Activated CD4-positive, CD25-positive, alpha-beta regulatory T cell treated with anti-CD3 and anti-CD28 coated beads, Interleukin-2, amount 50 U/mL, for 24 hours (primary cell): Measurements from ENCODE around the gene SYPL1.

Experiments
- ATAC-seq, 2 donors: fragments of 150-1000 bp; cut with Tn5 transposase; one replicate each; pipeline ENCODE4 v1.10.0; 2021; ENCODE audit warnings: mild to moderate bottlenecking in 1 of 2, moderate library complexity in 1 of 2

The SYPL1 gene

GRCh38 chr7:106064771-106065574, 47.1 kb downstream of the SYPL1 start:
- no peak for ATAC-seq

- no peak for ATAC-seq
Measured at GRCh38 chr7:106064316-106064715, 47.8 kb downstream of the SYPL1 start.

DNA sequence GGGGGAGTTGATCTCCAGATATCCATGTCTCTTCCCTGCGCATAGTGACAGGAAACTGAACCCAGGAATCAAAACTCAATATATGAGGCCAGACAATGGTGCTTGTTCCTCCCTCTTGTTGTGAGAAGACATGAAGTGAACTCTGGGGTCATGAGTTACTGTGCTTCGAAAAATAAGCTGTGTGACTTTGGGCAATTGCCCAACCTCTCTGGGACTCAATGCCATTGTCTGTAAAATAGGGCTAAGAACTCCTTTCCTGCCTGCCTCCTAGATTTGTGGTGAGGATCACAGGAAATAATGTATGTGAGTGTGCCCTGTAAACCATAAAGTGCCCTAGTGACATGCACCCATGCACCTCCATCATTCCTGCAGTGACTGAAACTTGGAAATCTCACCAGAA, 48.4 kb downstream of the SYPL1 start:
- ATAC-seq, result no peak

- ATAC-seq, result no peak
Measured at GRCh38 chr7:106063024-106063423, 49.1 kb downstream of the SYPL1 start.

GRCh38 chr7:106062521-106062931, 49.6 kb downstream of the SYPL1 start:
- ATAC-seq, result no peak

- ATAC-seq, result no peak
Measured at GRCh38 chr7:106062006-106062405, 50.1 kb downstream of the SYPL1 start.

DNA sequence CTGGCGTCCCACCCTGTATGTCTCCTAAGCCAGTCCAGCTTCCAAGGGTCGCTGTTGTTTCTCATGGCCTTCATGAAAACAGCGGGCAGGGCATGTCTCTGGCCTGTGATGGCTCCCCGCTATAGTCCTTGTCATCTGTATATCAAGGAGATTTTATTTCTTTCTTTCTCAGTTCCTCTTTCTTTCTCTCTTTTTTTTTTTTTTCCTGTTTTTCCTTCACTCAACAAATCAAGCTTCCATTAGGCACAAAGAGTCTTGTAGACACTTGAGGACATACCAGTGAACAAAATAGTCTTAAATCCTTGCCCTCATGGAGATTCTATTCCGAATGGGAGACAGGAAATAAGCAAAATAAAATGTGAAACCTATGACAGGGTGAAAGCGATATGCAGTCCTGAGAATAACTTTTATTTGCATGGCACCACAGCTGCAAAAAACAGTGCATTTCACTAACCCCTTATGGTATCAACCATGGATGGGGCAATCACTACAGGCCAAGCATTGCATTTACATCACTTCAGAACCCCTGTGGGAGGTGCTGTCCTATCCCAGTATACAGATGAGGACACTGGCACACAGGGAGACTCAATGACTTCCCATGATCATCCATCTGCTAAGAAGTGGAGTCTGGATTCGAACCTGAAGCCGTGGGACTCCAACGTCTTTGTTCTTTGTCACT, 50.7 kb downstream of the SYPL1 start:
- ATAC-seq, result no peak

- no peak for ATAC-seq
Measured at GRCh38 chr7:106060394-106060920, 51.7 kb downstream of the SYPL1 start.

GRCh38 chr7:106059556-106059955, 52.6 kb downstream of the SYPL1 start:
- no peak for ATAC-seq

- ATAC-seq, result no peak
Measured at GRCh38 chr7:106058928-106059324, 53.2 kb downstream of the SYPL1 start.

- peak in 1 of 2 donors; percentile 44 for ATAC-seq
Measured at GRCh38 chr7:106057962-106058927, 53.9 kb downstream of the SYPL1 start.

- no peak for ATAC-seq
Measured at GRCh38 chr7:106057204-106057961, 54.7 kb downstream of the SYPL1 start.

- ATAC-seq, result peak; percentile 88 to 93
Measured at GRCh38 chr7:106056513-106057203, 55.5 kb downstream of the SYPL1 start.

DNA sequence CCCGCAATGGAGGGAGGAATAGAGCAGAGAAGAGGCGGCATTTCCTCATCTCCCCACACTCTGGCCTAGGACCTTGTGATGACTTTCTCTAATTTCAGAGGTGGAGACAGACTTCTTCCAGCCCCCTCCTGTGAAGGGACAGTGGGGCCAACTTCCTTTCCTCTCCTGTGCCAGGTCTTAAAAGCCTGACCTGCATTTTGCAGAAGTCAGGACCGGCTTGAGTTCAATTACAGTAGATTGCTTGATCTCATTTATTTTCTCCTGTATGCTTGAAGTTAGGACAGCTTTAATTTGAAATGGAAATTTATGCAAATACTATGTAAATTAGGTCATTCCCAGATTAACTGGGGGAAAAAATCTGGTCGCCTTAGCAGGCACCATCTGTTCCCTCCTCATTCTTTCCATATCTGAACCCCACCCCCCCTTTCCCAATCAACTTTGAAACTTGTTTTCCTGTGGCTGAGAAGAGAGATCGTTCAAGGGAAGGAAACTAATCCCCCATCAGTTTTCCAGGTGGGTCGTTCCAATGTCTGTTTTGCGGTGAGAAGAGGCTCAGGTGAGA, 57.1 kb downstream of the SYPL1 start:
- no peak for ATAC-seq

DNA sequence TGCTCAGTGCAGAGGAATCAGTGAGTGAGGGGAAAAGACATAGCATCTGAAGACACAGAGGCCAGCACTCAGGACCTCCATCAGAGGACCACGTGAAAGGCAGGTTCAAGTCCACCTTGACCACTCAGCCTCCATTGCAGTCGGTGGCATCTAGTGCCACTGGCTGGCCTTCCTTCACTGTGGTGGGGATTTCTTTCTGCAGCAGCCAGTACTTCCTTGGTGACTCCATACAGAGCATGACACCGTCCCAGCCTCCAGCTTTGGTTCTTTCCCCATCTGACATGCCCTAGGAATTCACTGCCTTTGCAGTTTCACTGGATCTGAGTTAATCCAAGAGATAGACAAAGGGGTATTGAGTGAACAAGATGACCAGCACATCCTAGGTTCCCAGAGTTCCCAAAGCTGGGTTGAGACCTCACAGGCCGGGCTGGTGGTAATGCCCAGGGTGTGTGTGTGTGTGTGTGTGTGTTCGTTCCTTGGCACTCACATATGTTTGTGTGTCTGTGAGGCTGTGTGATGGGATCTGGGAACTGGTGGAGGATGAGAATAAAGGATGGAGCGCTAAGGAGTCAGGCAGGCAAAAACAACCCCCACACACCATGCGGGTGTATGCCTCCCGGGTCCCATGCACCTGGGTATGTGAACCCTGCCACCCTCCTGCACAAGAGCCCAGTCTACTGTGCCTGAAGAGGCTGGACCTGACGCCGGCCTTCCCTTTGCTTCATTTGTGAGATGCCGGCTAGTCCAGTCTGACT, 57.8 kb downstream of the SYPL1 start:
- no peak for ATAC-seq

- ATAC-seq, result no peak
Measured at GRCh38 chr7:106053109-106053508, 59.0 kb downstream of the SYPL1 start.

DNA sequence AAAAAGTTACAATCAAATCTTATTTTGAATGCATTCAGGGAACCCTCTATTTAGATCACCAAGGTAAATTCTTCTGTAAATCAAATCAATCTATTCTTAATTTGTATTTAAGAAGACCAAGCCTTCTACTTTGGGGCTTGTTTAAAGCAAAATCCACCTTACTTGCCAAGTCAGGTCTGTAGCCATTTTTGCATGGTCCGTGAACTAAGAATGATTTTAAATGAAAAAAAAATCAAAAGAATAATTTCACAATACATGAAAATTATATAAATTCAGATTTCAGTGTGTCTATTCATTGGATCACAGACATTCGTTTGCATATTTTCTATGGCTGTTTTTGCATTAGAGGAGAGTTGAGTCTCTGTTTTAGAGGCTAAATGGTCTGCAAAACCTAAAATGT, 59.4 kb downstream of the SYPL1 start:
- ATAC-seq, result no peak

- ATAC-seq, result no peak
Measured at GRCh38 chr7:106050746-106051117, 61.4 kb downstream of the SYPL1 start.

- no peak for ATAC-seq
Measured at GRCh38 chr7:106050002-106050745, 61.9 kb downstream of the SYPL1 start.
